Peyer's patch (tissue), 4 donors: ENCODE data around the gene PEX6.
"Not testable (repeated sequence)": the region's sequence is repeated elsewhere in the genome, so short reads cannot be mapped to it uniquely, and the experiment has no call there.

Experiments used
- POLR2A ChIP-seq, 2 donors: fragments of 450-650 bp; IDR thresholded peaks; one replicate each; pipeline ENCODE4 v1.5.1; 2017; ENCODE audit warnings: antibody characterized with exemption in 2 of 2, mild to moderate bottlenecking in 2 of 2, moderate library complexity in 2 of 2
- TF ChIP-seq, protein P1 (sequence below), 6 experiments: fragments of 450-650 bp in 4 of 6; fragments of 200-600 bp in 2 of 6; sonication (generic) in 1 of 6; IDR thresholded peaks; one replicate each; pipeline ENCODE4 v1.5.1; 2017 to 2019; ENCODE audit warnings: antibody characterized with exemption in 6 of 6, mild to moderate bottlenecking in 3 of 6, moderate library complexity in 1 of 6

DNA sequence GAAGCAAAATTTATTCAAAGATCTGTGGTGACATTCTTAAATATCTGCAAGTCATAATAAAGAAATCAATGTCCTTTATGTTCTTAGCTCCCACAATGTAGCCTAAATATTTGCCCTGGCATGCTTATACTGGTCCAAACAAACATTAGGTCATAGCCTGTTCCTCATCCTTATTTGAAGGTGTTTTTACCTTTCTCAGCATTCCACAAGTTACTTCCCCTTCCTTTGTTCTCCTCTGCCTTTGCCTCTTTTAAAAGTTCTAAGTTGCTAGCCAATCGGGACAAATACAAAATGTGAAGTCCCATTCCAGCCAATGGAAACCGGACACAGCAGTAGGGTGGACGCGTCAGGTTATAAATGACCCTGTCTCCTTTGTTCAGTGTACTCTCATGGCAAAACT is 24.6 kb downstream of the PEX6 start:
- TF ChIP-seq, protein P1, sequence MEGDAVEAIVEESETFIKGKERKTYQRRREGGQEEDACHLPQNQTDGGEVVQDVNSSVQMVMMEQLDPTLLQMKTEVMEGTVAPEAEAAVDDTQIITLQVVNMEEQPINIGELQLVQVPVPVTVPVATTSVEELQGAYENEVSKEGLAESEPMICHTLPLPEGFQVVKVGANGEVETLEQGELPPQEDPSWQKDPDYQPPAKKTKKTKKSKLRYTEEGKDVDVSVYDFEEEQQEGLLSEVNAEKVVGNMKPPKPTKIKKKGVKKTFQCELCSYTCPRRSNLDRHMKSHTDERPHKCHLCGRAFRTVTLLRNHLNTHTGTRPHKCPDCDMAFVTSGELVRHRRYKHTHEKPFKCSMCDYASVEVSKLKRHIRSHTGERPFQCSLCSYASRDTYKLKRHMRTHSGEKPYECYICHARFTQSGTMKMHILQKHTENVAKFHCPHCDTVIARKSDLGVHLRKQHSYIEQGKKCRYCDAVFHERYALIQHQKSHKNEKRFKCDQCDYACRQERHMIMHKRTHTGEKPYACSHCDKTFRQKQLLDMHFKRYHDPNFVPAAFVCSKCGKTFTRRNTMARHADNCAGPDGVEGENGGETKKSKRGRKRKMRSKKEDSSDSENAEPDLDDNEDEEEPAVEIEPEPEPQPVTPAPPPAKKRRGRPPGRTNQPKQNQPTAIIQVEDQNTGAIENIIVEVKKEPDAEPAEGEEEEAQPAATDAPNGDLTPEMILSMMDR (IDR thresholded peaks at IDR 0.05) = not testable (repeated sequence)
- not testable (repeated sequence) for TF ChIP-seq POLR2A (IDR thresholded peaks at IDR 0.05)
